HG03575 (cell line): ENCODE measurements around the gene PNMA8C.
"Not testable (repeated sequence)": the region's sequence is repeated elsewhere in the genome, so short reads cannot be mapped to it uniquely, and the experiment has no call there.

Experiments
- ATAC-seq: cut with Tn5 transposase; IDR thresholded peaks from one replicate; pipeline ENCODE4 v1.9.1; 2021; ENCODE audit not compliant: unreplicated experiment, insufficient number of reproducible peaks, low FRiP score; ENCODE audit errors: extremely low read depth

The PNMA8C gene

GRCh38 chr19:46449228-46449627, 20.5 kb upstream of the PNMA8C start:
- no peak for ATAC-seq

GRCh38 chr19:46448601-46449000, 19.9 kb upstream of the PNMA8C start:
- ATAC-seq = no peak

- ATAC-seq = no peak
Measured at GRCh38 chr19:46447824-46448223, 19.1 kb upstream of the PNMA8C start.

GRCh38 chr19:46447006-46447405, 18.3 kb upstream of the PNMA8C start:
- ATAC-seq = no peak

GRCh38 chr19:46446021-46446420, 17.3 kb upstream of the PNMA8C start:
- ATAC-seq = no peak

GRCh38 chr19:46442808-46443450, 14.2 kb upstream of the PNMA8C start:
- ATAC-seq = no peak

GRCh38 chr19:46441866-46442265, 13.1 kb upstream of the PNMA8C start:
- no peak for ATAC-seq

GRCh38 chr19:46435689-46436088, 7.0 kb upstream of the PNMA8C start:
- ATAC-seq = not testable (repeated sequence)

- ATAC-seq = no peak
Measured at GRCh38 chr19:46435009-46435408, 6.3 kb upstream of the PNMA8C start.

- ATAC-seq = not testable (repeated sequence)
Measured at GRCh38 chr19:46433470-46433869, 4.7 kb upstream of the PNMA8C start.

GRCh38 chr19:46431824-46432223, 3.1 kb upstream of the PNMA8C start:
- no peak for ATAC-seq

GRCh38 chr19:46429999-46430398, 1.3 kb upstream of the PNMA8C start:
- ATAC-seq = no peak

GRCh38 chr19:46427518-46428045, 1.2 kb downstream of the PNMA8C start:
- no peak for ATAC-seq

- ATAC-seq = no peak
Measured at GRCh38 chr19:46426506-46427162, 2.1 kb downstream of the PNMA8C start.

- ATAC-seq = no peak
Measured at GRCh38 chr19:46426035-46426505, 2.7 kb downstream of the PNMA8C start.

- no peak for ATAC-seq
Measured at GRCh38 chr19:46423188-46423587, 5.5 kb downstream of the PNMA8C start.

- no peak for ATAC-seq
Measured at GRCh38 chr19:46422344-46422743, 6.4 kb downstream of the PNMA8C start.

- no peak for ATAC-seq
Measured at GRCh38 chr19:46420056-46420455, 8.7 kb downstream of the PNMA8C start.

GRCh38 chr19:46415804-46416709, 12.7 kb downstream of the PNMA8C start:
- ATAC-seq = not testable (repeated sequence)
